GM10248 (cell line): ENCODE results near the gene CNTN1.

Source experiments
- CTCF ChIA-PET: fragments of 300-600 bp; sonication (Branson Sonifier 250); formaldehyde crosslinking; extraction: SDS; loops from one replicate; lab custom pipeline; 2021; ENCODE audit warnings: antibody characterized with exemption; lab: Yijun Ruan, JAX
- POLR2A ChIA-PET: fragments of 350-650 bp; sonication (Branson Sonifier 250); formaldehyde crosslinking; extraction: SDS; loops from one replicate; lab custom pipeline; 2020; ENCODE audit warnings: antibody characterized with exemption; lab: Yijun Ruan, JAX
- DNase-seq: peaks from one replicate; pipeline ENCODE4 v3.0.0; 2012; ENCODE audit errors: extremely low spot score
- CTCF ChIP-seq: IDR thresholded peaks from 2 replicates; pipeline ENCODE4 v1.5.1; 2012; ENCODE audit warnings: mild to moderate bottlenecking, low read depth; ENCODE audit errors: extremely low read depth, missing control alignments, control extremely low read depth

CNTN1 gene

GRCh38 chr12:40768125-40768864, 76.1 kb downstream of the CNTN1 start:
- ChIA-PET POLR2A (no interaction called here), CTCF (no interaction called here)
- no peak for TF ChIP-seq CTCF
- no peak for DNase-seq

GRCh38 chr12:40769846-40770245, 77.6 kb downstream of the CNTN1 start:
- TF ChIP-seq CTCF, result no peak
- no peak for DNase-seq
- POLR2A ChIA-PET, result no interaction called here
- CTCF ChIA-PET, result no interaction called here

GRCh38 chr12:40770781-40771180, 78.5 kb downstream of the CNTN1 start:
- CTCF ChIA-PET, result no interaction called here

GRCh38 chr12:40775661-40776060, 83.4 kb downstream of the CNTN1 start:
- CTCF ChIA-PET, result no interaction called here
- no peak for DNase-seq
- no peak for TF ChIP-seq CTCF
- POLR2A ChIA-PET, result no interaction called here

More at GRCh38 chr12:40770781-40771180, 78.5 kb downstream of the CNTN1 start:
- TF ChIP-seq CTCF, result no peak
- DNase-seq, result no peak
- POLR2A ChIA-PET, result no interaction called here

GRCh38 chr12:40784102-40784501, 91.9 kb downstream of the CNTN1 start:
- ChIA-PET CTCF (no interaction called here), POLR2A (no interaction called here)
- TF ChIP-seq CTCF, result no peak
- no peak for DNase-seq

- TF ChIP-seq CTCF, result no peak
- ChIA-PET CTCF (no interaction called here), POLR2A (no interaction called here)
- DNase-seq, result no peak
Observed at GRCh38 chr12:40788276-40788675, 96.0 kb downstream of the CNTN1 start.
